KOPT-K1 (cell line): ENCODE measurements around the gene STMN3.
"Not testable (repeated sequence)": the region's sequence is repeated elsewhere in the genome, so short reads cannot be mapped to it uniquely, and the experiment has no call there.

Experiments
- H3K27ac ChIP-seq: fragments of 200-600 bp; sonication (generic); 2 replicates; pipeline ENCODE4 v1.5.1; 2016; ENCODE audit warnings: antibody characterized with exemption, mild to moderate bottlenecking, low read depth, low read length; ENCODE audit not compliant: poor library complexity, severe bottlenecking
- H3K36me3 ChIP-seq: fragments of 200-600 bp; sonication (generic); 2 replicates; pipeline ENCODE4 v1.5.1; 2017; ENCODE audit warnings: antibody characterized with exemption, mild to moderate bottlenecking, low read length, moderate library complexity; ENCODE audit not compliant: insufficient read depth
- H3K9me3 ChIP-seq: fragments of 200-600 bp; sonication (generic); 2 replicates; pipeline ENCODE4 v1.5.1; 2017; ENCODE audit warnings: antibody characterized with exemption, low read length, mild to moderate bottlenecking; ENCODE audit not compliant: insufficient read depth, poor library complexity, severe bottlenecking

Gene STMN3

GRCh38 chr20:63626424-63627128 lies 26.6 kb downstream of the STMN3 start, which contains the start of gene GMEB2:
GMEB2 (minus strand) TSS chr20:63627101; CDS start chr20:63619397, 7,704 bp downstream.
- peak within 1 kb of the TSS; percentile 89 for H3K27ac ChIP-seq
- H3K36me3 ChIP-seq = no peaks in the 10 kb centered on the region
- no peaks in the 10 kb centered on the region for H3K9me3 ChIP-seq

- Histone ChIP-seq H3K36me3 (no peaks in the 10 kb centered on the region), H3K27ac (peak overlapping the region; percentile 89), H3K9me3 (no peaks in the 10 kb centered on the region)
These were observed 27.3 kb downstream of the STMN3 start for GRCh38 chr20:63625771-63626423.

- Histone ChIP-seq H3K36me3 (peaks cover 2% of the 10 kb centered on the region; the same call in 1 of the 2 replicates), H3K9me3 (no peaks in the 10 kb centered on the region), H3K27ac (no peak overlapping the region)
These were observed 28.7 kb downstream of the STMN3 start for GRCh38 chr20:63624486-63624885.

GRCh38 chr20:63622732-63623131 lies 30.5 kb downstream of the STMN3 start:
- peaks cover 19% of the 10 kb centered on the region for H3K36me3 ChIP-seq
- no peak overlapping the region for H3K27ac ChIP-seq

GRCh38 chr20:63622096-63622495 lies 31.1 kb downstream of the STMN3 start:
- Histone ChIP-seq H3K27ac (no peak overlapping the region), H3K36me3 (peaks cover 26% of the 10 kb centered on the region), H3K9me3 (no peaks in the 10 kb centered on the region)

More at GRCh38 chr20:63622732-63623131, 30.5 kb downstream of the STMN3 start:
- no peaks in the 10 kb centered on the region for H3K9me3 ChIP-seq

- peaks cover 37% of the 10 kb centered on the region for H3K36me3 ChIP-seq
These were observed 32.2 kb downstream of the STMN3 start for GRCh38 chr20:63620991-63621390.

GRCh38 chr20:63619505-63619904 lies 33.7 kb downstream of the STMN3 start:
- no peak overlapping the region for H3K27ac ChIP-seq
- no peaks in the 10 kb centered on the region for H3K9me3 ChIP-seq
- peaks cover 44% of the 10 kb centered on the region for H3K36me3 ChIP-seq

More at GRCh38 chr20:63620991-63621390, 32.2 kb downstream of the STMN3 start:
- Histone ChIP-seq H3K9me3 (no peaks in the 10 kb centered on the region), H3K27ac (no peak overlapping the region)

GRCh38 chr20:63619086-63619485 lies 34.1 kb downstream of the STMN3 start:
- Histone ChIP-seq H3K27ac (no peak overlapping the region), H3K9me3 (no peaks in the 10 kb centered on the region), H3K36me3 (peaks cover 45% of the 10 kb centered on the region)

GRCh38 chr20:63618291-63618980 lies 34.8 kb downstream of the STMN3 start:
- no peak overlapping the region for H3K27ac ChIP-seq
- no peaks in the 10 kb centered on the region for H3K9me3 ChIP-seq
- peaks cover 45% of the 10 kb centered on the region for H3K36me3 ChIP-seq

GRCh38 chr20:63617876-63618265 lies 35.4 kb downstream of the STMN3 start:
- H3K27ac ChIP-seq = no peak overlapping the region
- H3K9me3 ChIP-seq = no peaks in the 10 kb centered on the region
- H3K36me3 ChIP-seq = peaks cover 45% of the 10 kb centered on the region

- peaks cover 45% of the 10 kb centered on the region for H3K36me3 ChIP-seq
These were observed 35.9 kb downstream of the STMN3 start for GRCh38 chr20:63617092-63617875.

GRCh38 chr20:63613863-63614594 lies 39.2 kb downstream of the STMN3 start:
- not testable (repeated sequence) for H3K27ac ChIP-seq, H3K9me3 ChIP-seq
- peaks cover 43% of the 10 kb centered on the region for H3K36me3 ChIP-seq

More at GRCh38 chr20:63617092-63617875, 35.9 kb downstream of the STMN3 start:
- no peak overlapping the region for H3K27ac ChIP-seq
- no peaks in the 10 kb centered on the region for H3K9me3 ChIP-seq

- H3K27ac ChIP-seq = no peak overlapping the region
- peaks cover 27% of the 10 kb centered on the region for H3K36me3 ChIP-seq
- H3K9me3 ChIP-seq = no peaks in the 10 kb centered on the region
These were observed 40.8 kb downstream of the STMN3 start for GRCh38 chr20:63612276-63612931.

GRCh38 chr20:63611646-63612045 lies 41.6 kb downstream of the STMN3 start:
- Histone ChIP-seq H3K36me3 (peaks cover 20% of the 10 kb centered on the region), H3K9me3 (no peaks in the 10 kb centered on the region), H3K27ac (no peak overlapping the region)
